Small intestine (tissue), 7 donors: ENCODE data around the gene TNFRSF25. TPM values are rescaled to one million over a fixed set of nuclear protein-coding genes. Genes with fewer than 3 reads are reported as not detected.

ENCODE experiments used
- DNase-seq, 2 donors: peaks; one replicate each; pipeline versions ENCODE4 v3.0.0 to v3.0.0-alpha.2; 2013
- FAIRE-seq: peaks from 2 replicates; lab custom pipeline; 2012; peaks lifted over from hg19 to GRCh38; lab: Jason Lieb, UNC
- H3K27ac ChIP-seq, 3 donors: one replicate each; pipeline ENCODE4 v1.5.1; 2013; ENCODE audit warnings: low read length in 2 of 3, mild to moderate bottlenecking in 2 of 3, control low read depth in 1 of 3, inconsistent platforms in 1 of 3, low read depth in 1 of 3, moderate library complexity in 1 of 3
- H3K27me3 ChIP-seq, 3 donors: one replicate each; pipeline ENCODE4 v1.6.1; 2013; ENCODE audit warnings: low read length in 3 of 3, inconsistent platforms in 1 of 3; ENCODE audit not compliant: control insufficient read depth in 3 of 3, insufficient read depth in 3 of 3
- H3K36me3 ChIP-seq, 3 donors: one replicate each; pipeline ENCODE4 v1.6.1; 2013; ENCODE audit warnings: low read length in 3 of 3, inconsistent platforms in 1 of 3, low read depth in 1 of 3, mild to moderate bottlenecking in 1 of 3, moderate library complexity in 1 of 3; ENCODE audit not compliant: control insufficient read depth in 3 of 3, insufficient read depth in 2 of 3
- H3K4me1 ChIP-seq, 3 donors: one replicate each; pipeline ENCODE4 v1.6.1; 2013; ENCODE audit warnings: low read length in 2 of 3, inconsistent platforms in 1 of 3, low read depth in 1 of 3, mild to moderate bottlenecking in 1 of 3, moderate library complexity in 1 of 3; ENCODE audit not compliant: control insufficient read depth in 3 of 3, insufficient read depth in 2 of 3
- H3K4me3 ChIP-seq, 3 donors: one replicate each; pipeline ENCODE4 v1.5.1; 2013; ENCODE audit warnings: low read length in 3 of 3, control low read depth in 1 of 3, inconsistent platforms in 1 of 3, low read depth in 1 of 3, mild to moderate bottlenecking in 1 of 3, moderate library complexity in 1 of 3
- H3K9me3 ChIP-seq, 2 donors: one replicate each; pipeline ENCODE4 v1.6.1; 2013; ENCODE audit warnings: low read depth in 1 of 2, low read length in 1 of 2; ENCODE audit not compliant: control insufficient read depth in 2 of 2, insufficient read depth in 1 of 2
- WGBS, 3 donors: extraction: QIAGEN DNeasy Blood & Tissue Kit; methylation state at CpG; one replicate each; pipeline ENCODE4 v1.1.7; 2013; 5-methylcytosine and 5-hydroxymethylcytosine counted together
- polyA plus RNA-seq, 4 donors: library from polyadenylated mRNA; stranded (reverse) in 3 of 4; unstranded in 1 of 4; fragments of 200-250 nt in 3 of 4; fragments of 120-200 nt in 1 of 4; gene quantifications; one replicate each; pipeline versions ENCODE4 v1.2.1 to v1.2.3, GENCODE V29; 2013
- donor health status: healthy with polysubstance abuse.
- donor health status: control.
- donor health status: control.
- donor health status: Bipolar disorder and iron deficiency.
- donor health status: healthy.

Gene TNFRSF25
- polyA plus RNA-seq, 4 donors = 23.0 to 52.7 (median 33.2) TPM

- FAIRE-seq (no peak), DNase-seq (no peak)
- no peak overlapping the region for H3K27ac ChIP-seq
- H3K9me3 ChIP-seq = no peaks in the 10 kb centered on the region
- H3K4me3 ChIP-seq = no peak overlapping the region
- WGBS, 3 donors = 69 to 77% (median 76%) methylated on average over 10 of the region's 10 CpGs
- no peaks in the 10 kb centered on the region for H3K36me3 ChIP-seq
- peaks cover 0 to 4% (median 0%) of the 10 kb centered on the region in 3 donors for H3K27me3 ChIP-seq
- H3K4me1 ChIP-seq = peaks cover 0 to 25% (median 2%) of the 10 kb centered on the region in 3 donors
Observed at GRCh38 chr1:6491966-6492365, 26.0 kb upstream of the TNFRSF25 start.

- Histone ChIP-seq H3K4me3 (peak within 1 kb of the TSS; percentile 51 to 81 (median 66)), H3K36me3 (no peaks in the 10 kb centered on the region), H3K4me1 (peaks cover 0 to 21% (median 1%) of the 10 kb centered on the region in 3 donors), H3K27me3 (no peaks in the 10 kb centered on the region), H3K9me3 (no peaks in the 10 kb centered on the region), H3K27ac (peak within 1 kb of the TSS; percentile 18 to 84 (median 26))
- DNase-seq = peak in 1 of 2 donors; percentile 27
- 48 to 63% (median 56%) methylated on average over 6 of the region's 6 CpGs for WGBS, 3 donors
- no peak for FAIRE-seq
Observed at GRCh38 chr1:6491480-6491962, 25.5 kb upstream of the TNFRSF25 start, which contains the start of gene PLEKHG5. PLEKHG5 (minus strand) TSS chr1:6491667; CDS start chr1:6477571, 14,096 bp downstream.

GRCh38 chr1:6491081-6491449, 25.1 kb upstream of the TNFRSF25 start:
- Histone ChIP-seq H3K4me1 (peaks cover 0 to 21% (median 0%) of the 10 kb centered on the region in 3 donors), H3K9me3 (no peaks in the 10 kb centered on the region), H3K27me3 (peaks cover 0 to under 1% (median 0%) of the 10 kb centered on the region in 3 donors), H3K4me3 (peak overlapping the region; percentile 51 to 81 (median 66)), H3K27ac (peak overlapping the region in 2 of 3 donors; percentile 26 to 84), H3K36me3 (no peaks in the 10 kb centered on the region)
- DNase-seq (no peak), FAIRE-seq (no peak)
- 17 to 44% (median 27%) methylated on average over 6 of the region's 6 CpGs for WGBS, 3 donors

GRCh38 chr1:6490181-6491080, 24.5 kb upstream of the TNFRSF25 start:
- no peaks in the 10 kb centered on the region for H3K36me3 ChIP-seq
- H3K4me3 ChIP-seq = peak overlapping the region; percentile 51 to 81 (median 66)
- H3K9me3 ChIP-seq = no peaks in the 10 kb centered on the region
- no peak for FAIRE-seq
- 1 to 2% (median 1%) methylated on average over 64 to 70 of the region's 70 CpGs for WGBS, 3 donors
- peak overlapping the region; percentile 18 to 84 (median 26) for H3K27ac ChIP-seq
- peaks cover 0 to 24% (median 0%) of the 10 kb centered on the region in 3 donors for H3K4me1 ChIP-seq
- peak; percentile 72 to 90 for DNase-seq
- H3K27me3 ChIP-seq = peaks cover 0 to 6% (median 0%) of the 10 kb centered on the region in 3 donors

GRCh38 chr1:6489799-6490180, 23.8 kb upstream of the TNFRSF25 start:
- peak overlapping the region; percentile 51 to 81 (median 66) for H3K4me3 ChIP-seq
- WGBS, 3 donors = 10 to 12% (median 11%) methylated on average over 21 of the region's 21 CpGs
- H3K36me3 ChIP-seq = no peaks in the 10 kb centered on the region
- FAIRE-seq (no peak), DNase-seq (peak; percentile 74 to 89)
- H3K27me3 ChIP-seq = peaks cover 0 to 9% (median 3%) of the 10 kb centered on the region in 3 donors
- H3K9me3 ChIP-seq = no peaks in the 10 kb centered on the region
- peak overlapping the region in 1 of 3 donors; percentile 84 for H3K27ac ChIP-seq
- peaks cover 0 to 27% (median 0%) of the 10 kb centered on the region in 3 donors for H3K4me1 ChIP-seq

GRCh38 chr1:6489383-6489765, 23.4 kb upstream of the TNFRSF25 start:
- Histone ChIP-seq H3K9me3 (no peaks in the 10 kb centered on the region), H3K27me3 (peaks cover 0 to 13% (median 7%) of the 10 kb centered on the region in 3 donors), H3K27ac (no peak overlapping the region), H3K36me3 (no peaks in the 10 kb centered on the region), H3K4me1 (peaks cover 0 to 31% (median 0%) of the 10 kb centered on the region in 3 donors), H3K4me3 (no peak overlapping the region)
- DNase-seq (no peak), FAIRE-seq (no peak)
- WGBS, 3 donors = 54 to 76% (median 68%) methylated on average over 9 of the region's 9 CpGs

- FAIRE-seq = no peak
- Histone ChIP-seq H3K27me3 (peaks cover 0 to 13% (median 7%) of the 10 kb centered on the region in 3 donors), H3K9me3 (no peaks in the 10 kb centered on the region), H3K4me1 (peaks cover 0 to 34% (median 0%) of the 10 kb centered on the region in 3 donors), H3K4me3 (no peak overlapping the region), H3K27ac (no peak overlapping the region), H3K36me3 (no peaks in the 10 kb centered on the region)
- WGBS, 3 donors = 62 to 76% (median 70%) methylated on average over 13 of the region's 13 CpGs
- DNase-seq = peak; percentile 24 to 46
Observed at GRCh38 chr1:6488602-6489382, 22.8 kb upstream of the TNFRSF25 start.
